Measurements from ENCODE around the gene PYGM. TPM values are rescaled to one million over a fixed set of nuclear protein-coding genes. Genes with fewer than 3 reads are reported as not detected.

Gene PYGM
- total RNA-seq, 2 experiments from 2014 or later: 2.2 TPM

- no TSS peak for BruUV-seq (replicated peaks)
- peak within 1 kb of the TSS; percentile 99 for H3K4me3 ChIP-seq (ENCODE audit: low read depth, low read length, poor library complexity, severe bottlenecking)
- H3K27ac ChIP-seq (ENCODE audit: low read depth, low read length, poor library complexity, severe bottlenecking): peak within 1 kb of the TSS; percentile 91
- H3K4me1 ChIP-seq (ENCODE audit: insufficient read depth, low read length, poor library complexity, severe bottlenecking): peaks cover 68% of the 10 kb centered on the region
- peak; percentile 100 for DNase-seq (ENCODE audit: low spot score)
- H4K20me1 ChIP-seq (ENCODE audit: insufficient read depth, low read length): peaks cover 36% of the 10 kb centered on the region
- peak within 1 kb of the TSS; percentile 11; the same call in 1 of the 2 replicates for H2AFZ ChIP-seq (ENCODE audit: low read length)
- ChIA-PET CTCF (ENCODE audit: unreplicated experiment) (interaction anchor here (0.6 to 0.8 kb wide), 3 partner anchors 16 to 1081 kb away, joined by 3 read pairs; no protein-coding TSS in a partner anchor), POLR2A (interaction anchor here (0.6 to 2.2 kb wide), 12 partner anchors 8 to 108 kb away, joined by 3 to 9 read pairs (median 4); partner anchors contain the start of gene PYGM)
- TF ChIP-seq, protein P1, sequence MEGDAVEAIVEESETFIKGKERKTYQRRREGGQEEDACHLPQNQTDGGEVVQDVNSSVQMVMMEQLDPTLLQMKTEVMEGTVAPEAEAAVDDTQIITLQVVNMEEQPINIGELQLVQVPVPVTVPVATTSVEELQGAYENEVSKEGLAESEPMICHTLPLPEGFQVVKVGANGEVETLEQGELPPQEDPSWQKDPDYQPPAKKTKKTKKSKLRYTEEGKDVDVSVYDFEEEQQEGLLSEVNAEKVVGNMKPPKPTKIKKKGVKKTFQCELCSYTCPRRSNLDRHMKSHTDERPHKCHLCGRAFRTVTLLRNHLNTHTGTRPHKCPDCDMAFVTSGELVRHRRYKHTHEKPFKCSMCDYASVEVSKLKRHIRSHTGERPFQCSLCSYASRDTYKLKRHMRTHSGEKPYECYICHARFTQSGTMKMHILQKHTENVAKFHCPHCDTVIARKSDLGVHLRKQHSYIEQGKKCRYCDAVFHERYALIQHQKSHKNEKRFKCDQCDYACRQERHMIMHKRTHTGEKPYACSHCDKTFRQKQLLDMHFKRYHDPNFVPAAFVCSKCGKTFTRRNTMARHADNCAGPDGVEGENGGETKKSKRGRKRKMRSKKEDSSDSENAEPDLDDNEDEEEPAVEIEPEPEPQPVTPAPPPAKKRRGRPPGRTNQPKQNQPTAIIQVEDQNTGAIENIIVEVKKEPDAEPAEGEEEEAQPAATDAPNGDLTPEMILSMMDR (conservative IDR thresholded peaks at IDR 0.05; ENCODE audit: low read length): 0 out of 2 replicates have a peak, but pooled peaks have one; percentile 13
- TF ChIP-seq EZH2phosphoT487 (IDR thresholded peaks at IDR 0.05; ENCODE audit: borderline replicate concordance, low read depth, low read length): no peak
- intact Hi-C loops (cut with micrococcal nuclease; ENCODE audit: unreplicated experiment): loop anchor here (1.0 to 10.0 kb wide), 4 partner anchors 24 to 336 kb away; partner anchors contain the start of genes MAP4K2, TM7SF2 and ZNHIT2
- H3K9me3 ChIP-seq (ENCODE audit: low read length): no peaks in the 10 kb centered on the region
- H3K79me2 ChIP-seq (ENCODE audit: insufficient read depth, low read depth, low read length): peaks cover 48% of the 10 kb centered on the region
- peak within 1 kb of the TSS; percentile 87 for H3K4me2 ChIP-seq (ENCODE audit: low read length)
- peaks cover 39% of the 10 kb centered on the region for H3K36me3 ChIP-seq (ENCODE audit: insufficient read depth, low read length)
- no peaks in the 10 kb centered on the region for H3K9me2 ChIP-seq (ENCODE audit: insufficient read depth, low read length)
These were observed 18.9 kb upstream of the PYGM start, which contains the start of gene SF1 for GRCh38 chr11:64778473-64779298. Gene SF1, minus strand, starts transcription at chr11:64778542. Its CDS starts 150 bp downstream, at chr11:64778392.

GRCh38 chr11:64778223-64778472 is 18.4 kb upstream of the PYGM start:
- Histone ChIP-seq H3K4me2 (ENCODE audit: low read length) (peak overlapping the region; percentile 48; the same call in 1 of the 2 replicates), H3K9me2 (ENCODE audit: insufficient read depth, low read length) (no peaks in the 10 kb centered on the region), H3K79me2 (ENCODE audit: insufficient read depth, low read depth, low read length) (peaks cover 53% of the 10 kb centered on the region), H3K4me3 (ENCODE audit: low read depth, low read length, poor library complexity, severe bottlenecking) (peak overlapping the region; percentile 99), H3K9me3 (ENCODE audit: low read length) (no peaks in the 10 kb centered on the region), H2AFZ (ENCODE audit: low read length) (no peak overlapping the region), H3K4me1 (ENCODE audit: insufficient read depth, low read length, poor library complexity, severe bottlenecking) (peaks cover 70% of the 10 kb centered on the region), H3K36me3 (ENCODE audit: insufficient read depth, low read length) (peaks cover 44% of the 10 kb centered on the region), H4K20me1 (ENCODE audit: insufficient read depth, low read length) (peaks cover 41% of the 10 kb centered on the region), H3K27ac (ENCODE audit: low read depth, low read length, poor library complexity, severe bottlenecking) (peak overlapping the region; percentile 91)
- ChIA-PET POLR2A (interaction anchor here (0.6 to 2.2 kb wide), 9 partner anchors 7 to 109 kb away, joined by 3 to 9 read pairs (median 3); partner anchors contain the start of gene PYGM), CTCF (ENCODE audit: unreplicated experiment) (interaction anchor here (0.6 to 0.8 kb wide), 2 partner anchors 16 to 1082 kb away, joined by 3 read pairs; no protein-coding TSS in a partner anchor)
- BruUV-seq (replicated peaks): no TSS peak
- DNase-seq (ENCODE audit: low spot score): no peak
- TF ChIP-seq, protein P1 (conservative IDR thresholded peaks at IDR 0.05; ENCODE audit: low read length): no peak
- TF ChIP-seq EZH2phosphoT487 (IDR thresholded peaks at IDR 0.05; ENCODE audit: borderline replicate concordance, low read depth, low read length): no peak
- intact Hi-C loops (cut with micrococcal nuclease; ENCODE audit: unreplicated experiment): loop anchor here (1.0 to 10.0 kb wide), 4 partner anchors 25 to 337 kb away; partner anchors contain the start of genes MAP4K2, TM7SF2 and ZNHIT2

Measured in OCI-LY7 (cell line).